Measurements from ENCODE around the gene PTPN20. TPM values are rescaled to one million over a fixed set of nuclear protein-coding genes. Genes with fewer than 3 reads are reported as not detected.
A peak's percentile ranks its signal among the peaks of the same experiment; 100 is the strongest.

PTPN20 gene
- total RNA-seq, 1 donor from 2014 or later = not detected

GRCh38 chr10:47023237-47024045 lies 112.2 kb downstream of the PTPN20 start:
- H3K27me3 Mint-ChIP-seq (ENCODE audit: unreplicated experiment) = no peaks in the 10 kb centered on the region
- peak; percentile 68 for DNase-seq (ENCODE audit: extremely low spot score, unreplicated experiment)
- no peak overlapping the region for H3K27ac Mint-ChIP-seq (ENCODE audit: unreplicated experiment)
- H3K9me3 Mint-ChIP-seq (ENCODE audit: unreplicated experiment) = no peaks in the 10 kb centered on the region
- no peak overlapping the region for H3K4me3 Mint-ChIP-seq (ENCODE audit: unreplicated experiment)
- H3K36me3 Mint-ChIP-seq (ENCODE audit: unreplicated experiment) = no peaks in the 10 kb centered on the region
- TF ChIP-seq CTCF (IDR thresholded peaks at IDR 0.05) = no peak
- H3K4me1 Mint-ChIP-seq (ENCODE audit: unreplicated experiment) = no peaks in the 10 kb centered on the region

- H3K4me3 Mint-ChIP-seq (ENCODE audit: unreplicated experiment) = no peak overlapping the region
- H3K27me3 Mint-ChIP-seq (ENCODE audit: unreplicated experiment) = no peaks in the 10 kb centered on the region
- no peaks in the 10 kb centered on the region for H3K4me1 Mint-ChIP-seq (ENCODE audit: unreplicated experiment)
Observed at GRCh38 chr10:47024046-47024322, 112.8 kb downstream of the PTPN20 start.

GRCh38 chr10:47024399-47025252 lies 113.4 kb downstream of the PTPN20 start:
- Mint-ChIP-seq H3K36me3 (ENCODE audit: unreplicated experiment) (no peaks in the 10 kb centered on the region), H3K4me1 (ENCODE audit: unreplicated experiment) (no peaks in the 10 kb centered on the region), H3K27me3 (ENCODE audit: unreplicated experiment) (no peaks in the 10 kb centered on the region), H3K9me3 (ENCODE audit: unreplicated experiment) (no peaks in the 10 kb centered on the region), H3K4me3 (ENCODE audit: unreplicated experiment) (no peak overlapping the region), H3K27ac (ENCODE audit: unreplicated experiment) (no peak overlapping the region)
- peak; percentile 87 for DNase-seq (ENCODE audit: extremely low spot score, unreplicated experiment)
- peak; percentile 89 for TF ChIP-seq CTCF (IDR thresholded peaks at IDR 0.05)

More at GRCh38 chr10:47024046-47024322, 112.8 kb downstream of the PTPN20 start:
- no peak overlapping the region for H3K27ac Mint-ChIP-seq (ENCODE audit: unreplicated experiment)
- no peaks in the 10 kb centered on the region for H3K36me3 Mint-ChIP-seq (ENCODE audit: unreplicated experiment)
- TF ChIP-seq CTCF (IDR thresholded peaks at IDR 0.05) = no peak
- H3K9me3 Mint-ChIP-seq (ENCODE audit: unreplicated experiment) = no peaks in the 10 kb centered on the region
- DNase-seq (ENCODE audit: extremely low spot score, unreplicated experiment) = peak; percentile 32

- Mint-ChIP-seq H3K4me3 (ENCODE audit: unreplicated experiment) (no peak overlapping the region), H3K9me3 (ENCODE audit: unreplicated experiment) (no peaks in the 10 kb centered on the region), H3K36me3 (ENCODE audit: unreplicated experiment) (no peaks in the 10 kb centered on the region), H3K4me1 (ENCODE audit: unreplicated experiment) (no peaks in the 10 kb centered on the region), H3K27me3 (ENCODE audit: unreplicated experiment) (no peaks in the 10 kb centered on the region), H3K27ac (ENCODE audit: unreplicated experiment) (no peak overlapping the region)
- no peak for TF ChIP-seq CTCF (IDR thresholded peaks at IDR 0.05)
- DNase-seq (ENCODE audit: extremely low spot score, unreplicated experiment) = peak; percentile 75
Observed at GRCh38 chr10:47025253-47025539, 114.0 kb downstream of the PTPN20 start.

Data from osteocyte (in vitro differentiated cells).